HepG2 (cell line): ENCODE measurements around the gene FGD3.

Source experiments
- MIER3 ChIP-seq: IDR thresholded peaks from 2 replicates; pipeline ENCODE4 v1.6.1; 2016; ENCODE audit warnings: missing compliant biosample characterization, borderline replicate concordance
- PHF20 ChIP-seq: sonication (generic); formaldehyde crosslinking; IDR thresholded peaks from 2 replicates; pipeline ENCODE4 v1.5.0; 2020; ENCODE audit warnings: mild to moderate bottlenecking, missing genetic modification reagents
- POLR2A ChIP-seq, 2 experiments: IDR thresholded peaks; 2 replicates each; pipeline ENCODE4 v1.6.1; 2011; ENCODE audit warnings: low read depth in 2 of 2, low read length in 2 of 2, mild to moderate bottlenecking in 1 of 2, moderate library complexity in 1 of 2; ENCODE audit not compliant: insufficient read depth in 1 of 2
- POLR2AphosphoS5 ChIP-seq: IDR thresholded peaks from 2 replicates; pipeline ENCODE4 v1.6.1; 2012; ENCODE audit warnings: low read depth, low read length
- SRY ChIP-seq: sonication (generic); formaldehyde crosslinking; IDR thresholded peaks from 2 replicates; pipeline ENCODE4 v1.8.0; 2022; ENCODE audit warnings: mild to moderate bottlenecking, missing genetic modification reagents
- TCF12 ChIP-seq, 2 experiments: fragments of 450-650 bp in 1 of 2; sonication (generic) in 1 of 2; formaldehyde crosslinking in 1 of 2; IDR thresholded peaks; 2 replicates each; pipeline versions ENCODE4 v1.6.1 to v1.8.0; 2017 to 2022; ENCODE audit warnings: antibody characterized with exemption in 1 of 2, mild to moderate bottlenecking in 1 of 2, missing genetic modification reagents in 1 of 2, moderate library complexity in 1 of 2
- ZMYM2 ChIP-seq: sonication (generic); formaldehyde crosslinking; IDR thresholded peaks from 2 replicates; pipeline ENCODE4 v1.8.0; 2022; ENCODE audit warnings: mild to moderate bottlenecking, missing genetic modification reagents
- TF ChIP-seq, protein P1 (sequence below): sonication (generic); formaldehyde crosslinking; IDR thresholded peaks from 2 replicates; pipeline ENCODE4 v1.5.1; 2020; ENCODE audit warnings: missing genetic modification reagents, mild to moderate bottlenecking, borderline replicate concordance
- TF ChIP-seq, protein P2 (sequence below): fragments of 450-650 bp; IDR thresholded peaks from 2 replicates; pipeline ENCODE4 v1.6.1; 2016

DNA sequence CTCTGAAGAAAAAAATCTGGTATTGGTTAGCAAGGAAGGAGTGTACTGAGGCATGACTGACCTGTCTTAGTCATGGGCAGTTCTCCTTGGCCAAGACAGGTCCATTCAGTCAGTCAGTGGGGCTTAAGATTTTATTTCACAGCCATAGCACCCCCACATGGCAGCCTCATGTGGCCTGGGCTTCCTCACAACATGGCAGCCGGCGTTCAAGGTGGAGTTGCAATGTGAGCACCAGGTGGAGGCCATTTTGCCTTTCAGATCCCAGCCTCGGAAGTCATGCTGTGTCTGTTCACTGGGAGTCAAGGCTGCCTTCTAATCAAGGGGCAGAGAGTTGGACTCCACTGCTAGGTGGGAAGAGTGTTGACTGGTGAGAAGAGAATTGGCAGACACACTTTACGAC is 138.4 kb downstream of the FGD3 start:
- no peak for TF ChIP-seq SRY (CRISPR knock-in tag)
- TF ChIP-seq POLR2AphosphoS5, result no peak
- no peak for TF ChIP-seq PHF20 (CRISPR knock-in tag)
- TF ChIP-seq, protein P1, sequence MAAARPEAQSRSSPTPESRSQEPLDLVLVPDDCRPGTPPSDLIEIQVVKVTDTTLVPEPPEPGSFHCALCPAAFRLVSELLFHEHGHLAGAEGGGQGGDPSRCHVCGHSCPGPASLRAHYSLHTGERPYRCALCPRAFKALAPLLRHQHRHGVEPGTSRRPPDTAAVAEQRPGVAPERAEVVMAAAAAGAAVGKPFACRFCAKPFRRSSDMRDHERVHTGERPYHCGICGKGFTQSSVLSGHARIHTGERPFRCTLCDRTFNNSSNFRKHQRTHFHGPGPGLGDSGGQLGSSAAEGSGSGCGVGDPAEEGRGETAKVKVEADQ (CRISPR knock-in tag), result no peak
- TF ChIP-seq ZMYM2 (CRISPR knock-in tag), result no peak
- TF ChIP-seq TCF12 (IDR thresholded peaks at IDR 0.05), result no peak
- TF ChIP-seq TCF12 (CRISPR knock-in tag; IDR thresholded peaks at IDR 0.05), result no peak
- TF ChIP-seq, protein P2, sequence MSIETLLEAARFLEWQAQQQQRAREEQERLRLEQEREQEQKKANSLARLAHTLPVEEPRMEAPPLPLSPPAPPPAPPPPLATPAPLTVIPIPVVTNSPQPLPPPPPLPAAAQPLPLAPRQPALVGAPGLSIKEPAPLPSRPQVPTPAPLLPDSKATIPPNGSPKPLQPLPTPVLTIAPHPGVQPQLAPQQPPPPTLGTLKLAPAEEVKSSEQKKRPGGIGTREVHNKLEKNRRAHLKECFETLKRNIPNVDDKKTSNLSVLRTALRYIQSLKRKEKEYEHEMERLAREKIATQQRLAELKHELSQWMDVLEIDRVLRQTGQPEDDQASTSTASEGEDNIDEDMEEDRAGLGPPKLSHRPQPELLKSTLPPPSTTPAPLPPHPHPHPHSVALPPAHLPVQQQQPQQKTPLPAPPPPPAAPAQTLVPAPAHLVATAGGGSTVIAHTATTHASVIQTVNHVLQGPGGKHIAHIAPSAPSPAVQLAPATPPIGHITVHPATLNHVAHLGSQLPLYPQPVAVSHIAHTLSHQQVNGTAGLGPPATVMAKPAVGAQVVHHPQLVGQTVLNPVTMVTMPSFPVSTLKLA, result no peak
- no peak for TF ChIP-seq MIER3 (CRISPR knock-in tag)
- TF ChIP-seq POLR2A (IDR thresholded peaks at IDR 0.05; ENCODE audit: insufficient read depth in 1 of 2, low read depth in 2 of 2, low read length in 2 of 2), result no peak
